ENCODE results near the gene SH3RF2. TPM values are rescaled to one million over a fixed set of nuclear protein-coding genes. Genes with fewer than 3 reads are reported as not detected.

SH3RF2 gene
- total and polyA plus RNA-seq, 9 of the 15 experiments (the other 6 are each of a cell fraction or from before 2014, with no cell fraction given): 0.05 TPM; not detected in 8

GRCh38 chr5:145934276-145934675 is 2.1 kb upstream of the SH3RF2 start:
- no peaks in the 10 kb centered on the region for H3K9me1 ChIP-seq (ENCODE audit: control insufficient read depth, insufficient read depth, low read length)
- no peaks in the 10 kb centered on the region for H3K79me2 ChIP-seq (ENCODE audit: control insufficient read depth, insufficient read depth, low read length)
- H3K4me3 ChIP-seq: no peak overlapping the region
- in situ Hi-C loops (cut with MboI): no loop called here
- TF ChIP-seq FOXP4 (CRISPR knock-in tag; IDR thresholded peaks at IDR 0.05; ENCODE audit: borderline replicate concordance) (no peak), SNIP1 (IDR thresholded peaks at IDR 0.05; ENCODE audit: low read depth) (no peak), ZFP1 (CRISPR knock-in tag; IDR thresholded peaks at IDR 0.05) (no peak), BMI1 (IDR thresholded peaks at IDR 0.05; ENCODE audit: low read length) (no peak), NKRF (IDR thresholded peaks at IDR 0.05; ENCODE audit: borderline replicate concordance) (no peak), USF2 (CRISPR knock-in tag; IDR thresholded peaks at IDR 0.05) (no peak)
- no peak overlapping the region for H3K4me2 ChIP-seq (ENCODE audit: insufficient read depth, low read length)
- no peak for ATAC-seq
- intact Hi-C loops (cut with micrococcal nuclease): no loop called here
- POLR2A ChIA-PET: interaction anchor here (1.2 kb wide), 1 partner anchor 481 kb away, joined by 3 read pairs; no protein-coding TSS in a partner anchor
- DNase-seq (ENCODE audit: extremely low read depth in 1 of 4, low spot score in 3 of 4): no peak
- FAIRE-seq: no peak
- H4K20me1 ChIP-seq (replicated peaks; ENCODE audit: control insufficient read depth, insufficient read depth, low read length): no peaks in the 10 kb centered on the region; the same call in 1 of the 2 replicates
- H3K9ac ChIP-seq (ENCODE audit: insufficient read depth in 1 of 2, low read depth in 2 of 2, low read length in 2 of 2): no peak overlapping the region
- BruUV-seq (replicated peaks): no TSS peak
- no peaks in the 10 kb centered on the region for H3K36me3 ChIP-seq (ENCODE audit: control insufficient read depth, insufficient read depth, low read length)
- H3K27me3 ChIP-seq (ENCODE audit: control insufficient read depth in 2 of 2, insufficient read depth in 2 of 2, low read length in 2 of 2): peaks cover 26 to 30% of the 10 kb centered on the region in 2 experiments
- H3K9me3 ChIP-seq (replicated peaks; ENCODE audit: control insufficient read depth, insufficient read depth, low read depth, low read length): no peaks in the 10 kb centered on the region
- no peak overlapping the region for H3K27ac ChIP-seq (ENCODE audit: extremely low read depth, low read depth, low read length)
- WGBS (ENCODE audit: insufficient coverage, low coverage, missing lambda C conversion rate): 5% methylated on average over 5 of the region's 5 CpGs
- H3K4me1 ChIP-seq (replicated peaks in 1 of 2; ENCODE audit: control insufficient read depth in 2 of 2, insufficient read depth in 2 of 2, low read length in 2 of 2): peaks cover 0 to 8% of the 10 kb centered on the region in 2 experiments; a peak in 2 of 5 replicates
- no peak overlapping the region for H2AFZ ChIP-seq (ENCODE audit: low read depth, low read length)
- CTCF ChIA-PET (ENCODE audit: low intra/inter-chr PET ratio): interaction anchor here (0.6 kb wide), 1 partner anchor 43 kb away, joined by 3 read pairs; no protein-coding TSS in a partner anchor

All from K562 (cell line).